OCI-LY1 (cell line): ENCODE data around the gene EFCC1.

ENCODE experiments used
- CTCF ChIP-seq: fragments of 200-600 bp; sonication (generic), shearing (Covaris generic); IDR thresholded peaks from 2 replicates; pipeline ENCODE4 v1.5.1; 2017; ENCODE audit warnings: mild to moderate bottlenecking, antibody characterized with exemption, low read length, moderate library complexity, mixed read lengths
- EZH2 ChIP-seq: fragments of 200-600 bp; sonication (generic), shearing (Covaris generic); IDR thresholded peaks from 2 replicates; pipeline ENCODE4 v1.8.0; 2017; ENCODE audit warnings: borderline replicate concordance, mixed run types, mild to moderate bottlenecking, antibody characterized with exemption, low read length, moderate library complexity, mixed read lengths

GRCh38 chr3:129030611-129031010 lies 29.5 kb downstream of the EFCC1 start:
- TF ChIP-seq EZH2 (no peak), CTCF (no peak)
